Measurements from ENCODE around the gene HES3.

Gene HES3

GRCh38 chr1:6246497-6247467 lies 2.8 kb downstream of the HES3 start:
- Mint-ChIP-seq H3K27me3 (peaks cover 59% of the 10 kb centered on the region), H3K27ac (no peak overlapping the region), H3K9me3 (no peaks in the 10 kb centered on the region), H3K4me1 (peaks cover 11% of the 10 kb centered on the region), H3K4me3 (no peak overlapping the region), H3K36me3 (ENCODE audit: low read depth) (no peaks in the 10 kb centered on the region)
- DNase-seq (peak; percentile 85), ATAC-seq (peak; percentile 45)

GRCh38 chr1:6247651-6248050 lies 3.7 kb downstream of the HES3 start:
- Mint-ChIP-seq H3K27ac (no peak overlapping the region), H3K36me3 (ENCODE audit: low read depth) (no peaks in the 10 kb centered on the region), H3K27me3 (peaks cover 57% of the 10 kb centered on the region), H3K4me3 (no peak overlapping the region), H3K4me1 (peaks cover 11% of the 10 kb centered on the region), H3K9me3 (no peaks in the 10 kb centered on the region)
- DNase-seq = no peak
- ATAC-seq = no peak

DNA sequence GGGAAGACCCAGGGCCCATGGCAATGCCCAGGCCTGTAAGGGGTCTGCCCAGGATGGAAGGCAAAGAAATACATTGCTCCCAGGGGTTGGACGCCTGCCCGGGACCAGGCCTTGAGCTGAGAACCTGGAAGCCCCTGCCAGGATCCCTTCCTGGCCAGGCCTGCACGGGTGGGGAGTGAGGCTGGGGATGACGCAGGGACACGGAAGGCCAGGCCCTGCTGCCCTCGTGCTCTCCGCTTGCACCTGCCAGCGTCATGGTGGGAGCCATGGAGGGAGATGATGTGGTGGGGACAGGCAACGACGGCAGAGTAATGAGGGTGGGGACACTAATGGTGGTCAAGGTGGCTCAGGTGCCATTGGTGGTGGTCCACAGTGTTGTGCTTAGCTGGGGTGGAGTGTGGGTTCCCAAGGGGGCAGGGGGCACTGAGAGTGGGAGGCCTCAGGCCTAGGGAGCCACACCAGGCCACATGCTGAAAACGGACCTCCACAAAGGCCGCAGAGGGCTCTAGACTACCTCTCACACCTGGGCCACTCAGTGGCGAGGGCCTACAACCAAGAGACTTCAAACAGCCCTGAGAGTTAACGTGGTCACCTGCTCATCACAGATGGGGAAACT lies 4.3 kb downstream of the HES3 start:
- peaks cover 11% of the 10 kb centered on the region for H3K4me1 Mint-ChIP-seq

DNA sequence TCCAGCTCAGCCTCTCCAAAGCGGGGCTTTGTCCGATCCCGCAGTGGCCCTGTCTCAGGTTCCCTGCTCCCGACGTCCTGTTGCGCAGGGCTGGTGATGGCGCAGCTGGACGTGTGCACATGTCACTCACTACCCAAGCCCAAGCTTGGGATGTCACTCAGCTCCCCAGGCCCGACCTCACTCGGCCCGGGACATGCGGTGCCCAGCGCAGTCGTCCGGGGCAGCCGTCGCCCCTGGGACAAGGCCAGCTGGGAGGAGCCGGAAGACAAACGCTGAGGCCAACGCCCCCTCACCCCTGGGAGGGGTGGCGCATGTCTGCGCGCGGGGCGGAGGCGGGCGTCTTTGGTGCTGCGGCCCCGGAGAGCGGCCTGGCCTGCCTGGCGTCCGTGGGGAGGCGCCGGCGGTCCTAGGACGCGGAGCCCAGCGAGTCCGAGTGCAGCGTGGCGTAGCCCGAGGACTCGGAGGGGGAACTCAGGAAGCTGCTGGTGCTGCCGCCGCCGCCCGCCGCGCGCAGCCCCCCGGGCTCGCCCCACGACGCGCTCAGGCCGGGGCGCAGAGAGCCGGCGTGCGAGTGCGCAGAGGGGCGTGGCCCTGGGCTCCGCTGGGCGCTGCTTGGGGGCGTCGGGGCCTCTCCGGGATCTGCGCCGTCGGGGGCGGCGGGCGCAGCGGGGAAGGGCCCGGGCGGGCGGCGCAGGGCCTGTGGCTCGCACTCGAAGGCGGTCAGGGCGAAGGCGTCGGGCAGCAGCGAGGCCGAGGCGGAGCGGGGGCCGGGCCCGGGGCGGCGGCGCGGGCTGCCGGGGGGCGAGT lies 5.2 kb downstream of the HES3 start:
- Mint-ChIP-seq H3K27ac (no peak overlapping the region), H3K9me3 (no peaks in the 10 kb centered on the region), H3K4me3 (no peak overlapping the region), H3K4me1 (peaks cover 11% of the 10 kb centered on the region), H3K36me3 (ENCODE audit: low read depth) (no peaks in the 10 kb centered on the region), H3K27me3 (peaks cover 42% of the 10 kb centered on the region)
- no peak for DNase-seq
- ATAC-seq = no peak

More for the DNA sequence above, 4.3 kb downstream of the HES3 start:
- Mint-ChIP-seq H3K27ac (no peak overlapping the region), H3K4me3 (no peak overlapping the region), H3K9me3 (no peaks in the 10 kb centered on the region), H3K27me3 (peaks cover 51% of the 10 kb centered on the region), H3K36me3 (ENCODE audit: low read depth) (no peaks in the 10 kb centered on the region)
- DNase-seq (no peak), ATAC-seq (no peak)

GRCh38 chr1:6249739-6250689 lies 6.0 kb downstream of the HES3 start:
- Mint-ChIP-seq H3K4me1 (peaks cover 11% of the 10 kb centered on the region), H3K27me3 (peaks cover 35% of the 10 kb centered on the region), H3K9me3 (no peaks in the 10 kb centered on the region), H3K36me3 (ENCODE audit: low read depth) (no peaks in the 10 kb centered on the region), H3K4me3 (no peak overlapping the region), H3K27ac (no peak overlapping the region)
- DNase-seq (no peak), ATAC-seq (no peak)

GRCh38 chr1:6251233-6251632 lies 7.3 kb downstream of the HES3 start:
- peaks cover 31% of the 10 kb centered on the region for H3K27me3 Mint-ChIP-seq
- H3K4me1 Mint-ChIP-seq = peaks cover 7% of the 10 kb centered on the region
- ATAC-seq (no peak), DNase-seq (no peak)
- H3K36me3 Mint-ChIP-seq (ENCODE audit: low read depth) = no peaks in the 10 kb centered on the region
- no peaks in the 10 kb centered on the region for H3K9me3 Mint-ChIP-seq
- no peak overlapping the region for H3K27ac Mint-ChIP-seq
- H3K4me3 Mint-ChIP-seq = no peak overlapping the region

- H3K27ac Mint-ChIP-seq = no peak overlapping the region
- no peak overlapping the region for H3K4me3 Mint-ChIP-seq
- no peaks in the 10 kb centered on the region for H3K9me3 Mint-ChIP-seq
- ATAC-seq = no peak
- H3K27me3 Mint-ChIP-seq = peaks cover 26% of the 10 kb centered on the region
- H3K36me3 Mint-ChIP-seq (ENCODE audit: low read depth) = no peaks in the 10 kb centered on the region
- DNase-seq = no peak
- H3K4me1 Mint-ChIP-seq = peaks cover 2% of the 10 kb centered on the region
Observed at GRCh38 chr1:6251681-6252373, 7.8 kb downstream of the HES3 start.

GRCh38 chr1:6252374-6252710 lies 8.4 kb downstream of the HES3 start:
- ATAC-seq (no peak), DNase-seq (no peak)
- no peak overlapping the region for H3K4me3 Mint-ChIP-seq
- no peaks in the 10 kb centered on the region for H3K4me1 Mint-ChIP-seq
- no peak overlapping the region for H3K27ac Mint-ChIP-seq
- peaks cover 21% of the 10 kb centered on the region for H3K27me3 Mint-ChIP-seq
- H3K36me3 Mint-ChIP-seq (ENCODE audit: low read depth) = no peaks in the 10 kb centered on the region
- H3K9me3 Mint-ChIP-seq = no peaks in the 10 kb centered on the region

- H3K4me3 Mint-ChIP-seq = no peak overlapping the region
- peaks cover 14% of the 10 kb centered on the region for H3K27me3 Mint-ChIP-seq
- H3K9me3 Mint-ChIP-seq = no peaks in the 10 kb centered on the region
- no peaks in the 10 kb centered on the region for H3K4me1 Mint-ChIP-seq
- no peak overlapping the region for H3K27ac Mint-ChIP-seq
- no peaks in the 10 kb centered on the region for H3K36me3 Mint-ChIP-seq (ENCODE audit: low read depth)
- no peak for DNase-seq
- no peak for ATAC-seq
Observed at GRCh38 chr1:6253380-6253779, 9.4 kb downstream of the HES3 start.

DNA sequence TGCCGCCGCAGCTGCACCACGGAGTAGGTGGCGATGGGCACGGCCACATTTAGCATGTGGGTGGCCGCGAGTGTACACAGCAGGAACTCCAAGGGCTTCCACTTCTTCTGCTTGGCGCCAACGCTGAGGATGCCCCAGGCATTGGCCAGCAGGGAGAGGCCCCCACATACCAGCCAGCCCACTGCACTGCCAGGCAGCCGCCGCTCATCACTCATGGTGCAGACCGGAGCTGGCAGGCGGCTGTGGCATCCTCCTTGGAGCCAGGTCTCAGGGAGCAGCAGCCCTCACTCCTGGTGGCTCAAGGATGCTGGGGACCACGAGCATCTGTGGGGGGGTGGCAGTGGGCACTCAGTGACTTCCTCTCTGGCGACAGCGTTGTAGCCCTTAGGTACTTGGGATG lies 10.7 kb downstream of the HES3 start:
- H3K27ac Mint-ChIP-seq = no peak overlapping the region
- no peaks in the 10 kb centered on the region for H3K36me3 Mint-ChIP-seq (ENCODE audit: low read depth)
- H3K4me3 Mint-ChIP-seq = no peak overlapping the region
- H3K9me3 Mint-ChIP-seq = no peaks in the 10 kb centered on the region
- DNase-seq = no peak
- H3K27me3 Mint-ChIP-seq = peaks cover 15% of the 10 kb centered on the region
- peaks cover 3% of the 10 kb centered on the region for H3K4me1 Mint-ChIP-seq
- ATAC-seq = no peak

DNA sequence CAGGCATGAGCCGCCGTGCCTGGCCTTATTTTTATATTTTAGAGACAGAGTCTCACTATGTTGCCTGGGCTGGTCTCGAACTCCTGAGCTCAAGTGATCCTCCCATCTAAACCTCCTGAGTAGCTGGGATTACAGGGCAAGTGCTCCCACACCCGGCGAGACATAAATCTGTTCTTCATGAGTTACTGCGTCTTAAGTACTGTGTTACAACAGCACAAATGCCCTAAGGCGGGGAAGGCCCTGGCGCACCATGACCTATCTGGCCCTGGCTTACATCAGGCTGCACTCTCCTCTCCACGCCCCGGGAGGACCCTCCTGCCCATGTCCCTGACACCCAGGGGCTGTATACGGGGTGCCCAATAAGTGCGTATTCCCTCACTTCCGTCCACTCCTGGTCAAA lies 12.7 kb downstream of the HES3 start:
- Mint-ChIP-seq H3K4me1 (peaks cover 5% of the 10 kb centered on the region), H3K36me3 (ENCODE audit: low read depth) (no peaks in the 10 kb centered on the region), H3K9me3 (no peaks in the 10 kb centered on the region), H3K27me3 (peaks cover 10% of the 10 kb centered on the region), H3K27ac (no peak overlapping the region), H3K4me3 (no peak overlapping the region)
- no peak for ATAC-seq
- DNase-seq = no peak

DNA sequence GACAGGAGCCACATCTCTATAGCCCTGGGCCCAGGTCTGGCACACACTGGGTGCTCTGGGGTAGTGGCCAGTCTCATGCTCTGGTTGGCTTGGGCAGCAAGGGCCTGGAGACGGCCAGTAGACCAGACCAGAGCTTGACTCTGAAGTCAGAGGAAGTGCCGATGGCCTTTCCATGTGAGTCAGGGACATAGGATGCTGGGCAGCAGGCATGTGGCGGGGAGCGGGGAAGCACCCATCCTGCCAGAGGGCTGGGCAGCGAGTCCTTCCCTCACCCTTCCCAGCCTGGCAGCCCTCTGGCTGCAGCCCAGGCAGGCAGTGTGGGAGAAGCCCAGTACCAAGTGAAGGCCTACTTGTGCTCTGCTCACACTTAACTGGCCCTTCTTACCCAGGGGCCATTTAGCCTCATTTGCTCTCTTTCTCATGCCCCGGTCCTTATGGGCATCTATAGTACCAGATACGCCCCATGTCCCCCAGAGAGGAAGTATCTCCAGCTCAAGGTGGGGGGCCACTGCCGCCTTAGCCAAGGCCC lies 13.6 kb downstream of the HES3 start:
- H3K27ac Mint-ChIP-seq = no peak overlapping the region
- no peaks in the 10 kb centered on the region for H3K36me3 Mint-ChIP-seq (ENCODE audit: low read depth)
- H3K9me3 Mint-ChIP-seq = no peaks in the 10 kb centered on the region
- no peak for DNase-seq
- no peak overlapping the region for H3K4me3 Mint-ChIP-seq
- peaks cover 5% of the 10 kb centered on the region for H3K4me1 Mint-ChIP-seq
- H3K27me3 Mint-ChIP-seq = peaks cover 15% of the 10 kb centered on the region
- ATAC-seq = no peak

DNA sequence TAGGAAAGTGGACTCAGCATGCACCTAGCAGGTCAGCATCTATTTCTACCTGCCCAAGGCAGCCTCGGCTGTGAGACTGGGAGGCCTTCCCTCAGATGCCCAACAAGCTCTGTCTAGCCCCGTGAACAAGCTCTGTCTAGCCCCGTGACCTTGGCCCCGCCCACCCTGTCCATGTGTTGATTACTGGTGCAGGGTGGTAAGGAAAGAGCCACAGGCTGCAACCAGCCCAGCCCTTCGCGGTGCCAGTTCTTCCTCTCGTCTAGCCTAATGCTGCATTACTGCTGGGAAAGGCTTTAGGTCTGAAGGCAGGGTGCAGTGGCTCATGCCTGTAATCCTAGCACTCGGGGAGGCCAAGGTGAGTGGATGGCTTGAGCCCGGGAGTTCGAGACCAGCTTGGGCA lies 14.7 kb downstream of the HES3 start:
- Mint-ChIP-seq H3K27ac (no peak overlapping the region), H3K36me3 (ENCODE audit: low read depth) (no peaks in the 10 kb centered on the region), H3K4me1 (peaks cover 5% of the 10 kb centered on the region), H3K4me3 (no peak overlapping the region), H3K9me3 (no peaks in the 10 kb centered on the region), H3K27me3 (peaks cover 18% of the 10 kb centered on the region)
- no peak for ATAC-seq
- no peak for DNase-seq

Data from activated naive CD8-positive, alpha-beta T cell treated with anti-CD3 and anti-CD28 coated beads, Interleukin-2, amount 50 U/mL, for 24 hours (primary cell).